NCI-H1092 treated with DMSO at 0.1 percent for 48 hours (cell line): ENCODE results near the gene GGA3.
"Not testable (repeated sequence)": the region's sequence is repeated elsewhere in the genome, so short reads cannot be mapped to it uniquely, and the experiment has no call there.

ENCODE experiments used
- DNase-seq: peaks from one replicate; lab custom pipeline; 2025; lab: John Stamatoyannopoulos, UW

The GGA3 gene

GRCh38 chr17:75272848-75273184 lies 11.4 kb upstream of the GGA3 start:
- no peak for DNase-seq

- no peak for DNase-seq
Observed at GRCh38 chr17:75271955-75272847, 10.8 kb upstream of the GGA3 start.

- DNase-seq: peak; percentile 62
Observed at GRCh38 chr17:75271233-75271954, 10.0 kb upstream of the GGA3 start.

- DNase-seq: no peak
Observed at GRCh38 chr17:75270966-75271232, 9.5 kb upstream of the GGA3 start, which contains the start of gene MIF4GD. Gene MIF4GD, minus strand, starts transcription at chr17:75271231. Its CDS starts 1,036 bp downstream, at chr17:75270195.

GRCh38 chr17:75270218-75270965 lies 9.0 kb upstream of the GGA3 start:
- DNase-seq: peak; percentile 50

- no peak for DNase-seq
Observed at GRCh38 chr17:75269844-75270217, 8.4 kb upstream of the GGA3 start.

- DNase-seq: peak; percentile 15
Observed at GRCh38 chr17:75267411-75268232, 6.2 kb upstream of the GGA3 start.

GRCh38 chr17:75267153-75267410 lies 5.7 kb upstream of the GGA3 start:
- no peak for DNase-seq

- peak; percentile 11 for DNase-seq
Observed at GRCh38 chr17:75266316-75267152, 5.1 kb upstream of the GGA3 start.

GRCh38 chr17:75265614-75266315 lies 4.4 kb upstream of the GGA3 start:
- no peak for DNase-seq

GRCh38 chr17:75263055-75263454 lies 1.6 kb upstream of the GGA3 start:
- no peak for DNase-seq

- DNase-seq: no peak
Observed at GRCh38 chr17:75262112-75262606, 753 bp upstream of the GGA3 start.

- no peak for DNase-seq
Observed at GRCh38 chr17:75260641-75261335, 618 bp downstream of the GGA3 start.

GRCh38 chr17:75257228-75257627 lies 4.2 kb downstream of the GGA3 start:
- not testable (repeated sequence) for DNase-seq

GRCh38 chr17:75255954-75256698 lies 5.3 kb downstream of the GGA3 start:
- not testable (repeated sequence) for DNase-seq

- DNase-seq: no peak
Observed at GRCh38 chr17:75252039-75252816, 9.2 kb downstream of the GGA3 start.

- DNase-seq: no peak
Observed at GRCh38 chr17:75250009-75250471, 11.4 kb downstream of the GGA3 start.

- DNase-seq: no peak
Observed at GRCh38 chr17:75249564-75249963, 11.8 kb downstream of the GGA3 start.
